Activated CD8-positive, alpha-beta T cell treated with anti-CD3 and anti-CD28 coated beads for 36 hours (primary cell): ENCODE results near the gene PARM1. TPM values are rescaled to one million over a fixed set of nuclear protein-coding genes. Genes with fewer than 3 reads are reported as not detected.

ENCODE experiments used
- ATAC-seq: fragments of 200-7000 bp; cut with Tn5 transposase; one replicate; pipeline ENCODE4 v1.10.0; 2021; ENCODE audit warnings: mild to moderate bottlenecking, moderate library complexity
- CTCF ChIA-PET: fragments of 350-600 bp; sonication (Branson Sonifier 250); formaldehyde crosslinking; loops from one replicate; lab custom pipeline; 2021; ENCODE audit warnings: antibody characterized with exemption; lab: Charles Lee
- POLR2A ChIA-PET: fragments of 350-600 bp; sonication (Branson Sonifier 250); formaldehyde crosslinking; loops from one replicate; lab custom pipeline; 2021; ENCODE audit warnings: antibody characterized with exemption; lab: Charles Lee
- DNase-seq: peaks from one replicate; pipeline ENCODE4 v3.0.0-alpha.2; 2020
- H3K27ac Mint-ChIP-seq: one replicate; pipeline ENCODE4 v1.8.0; 2021; ENCODE audit warnings: mild to moderate bottlenecking, mixed read lengths
- H3K27me3 Mint-ChIP-seq: one replicate; pipeline ENCODE4 v1.8.0; 2021; ENCODE audit warnings: mixed read lengths
- H3K36me3 Mint-ChIP-seq: one replicate; pipeline ENCODE4 v1.8.0; 2021; ENCODE audit warnings: low read depth, mixed read lengths
- H3K4me1 Mint-ChIP-seq: one replicate; pipeline ENCODE4 v1.8.0; 2021; ENCODE audit warnings: low read depth, mixed read lengths
- H3K4me3 Mint-ChIP-seq: one replicate; pipeline ENCODE4 v1.8.0; 2021; ENCODE audit warnings: mild to moderate bottlenecking, moderate library complexity, mixed read lengths
- H3K9me3 Mint-ChIP-seq: one replicate; pipeline ENCODE4 v1.8.0; 2021; ENCODE audit warnings: mixed read lengths
- intact Hi-C: fragments of 100-400 bp; cut with micrococcal nuclease; formaldehyde crosslinking; loops from one replicate; pipeline ENCODE4 v1.10.0; 2022
- total RNA-seq, 2 experiments: library from RNA; stranded (reverse); gene quantifications; one replicate each; pipeline ENCODE4 v1.2.3, GENCODE V29; 2021
- TF ChIP-seq, protein P1 (sequence below): fragments of 200-600 bp; IDR thresholded peaks from one replicate; pipeline ENCODE4 v1.8.0; 2022; ENCODE audit warnings: antibody characterized with exemption, mild to moderate bottlenecking

PARM1 gene
- total RNA-seq, 2 experiments from 2014 or later, result 0.07 TPM; not detected in 1

DNA sequence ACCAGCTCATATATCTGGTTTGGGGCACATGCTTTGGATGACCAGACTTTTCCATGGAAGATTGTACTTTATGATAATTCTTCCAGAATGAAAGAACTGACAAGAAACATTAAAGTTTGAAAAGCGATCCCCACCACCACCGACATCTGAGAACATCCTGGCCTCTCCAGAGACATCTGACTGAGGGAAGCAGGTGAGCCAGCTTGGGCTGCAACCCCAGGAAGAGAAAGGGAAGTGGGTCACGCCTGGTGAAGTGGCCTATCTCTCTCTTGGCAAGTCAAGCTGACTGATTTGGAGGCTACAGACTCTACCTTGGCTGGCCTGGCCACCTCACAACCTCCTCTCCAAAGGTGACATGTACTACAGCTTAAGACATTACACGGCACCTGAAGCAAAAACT, 20.7 kb downstream of the PARM1 start:
- CTCF ChIA-PET, result interaction anchor here (1.0 kb wide), 1 partner anchor 10 kb away, joined by 3 read pairs; no protein-coding TSS in a partner anchor
- H3K27me3 Mint-ChIP-seq, result no peaks in the 10 kb centered on the region

DNA sequence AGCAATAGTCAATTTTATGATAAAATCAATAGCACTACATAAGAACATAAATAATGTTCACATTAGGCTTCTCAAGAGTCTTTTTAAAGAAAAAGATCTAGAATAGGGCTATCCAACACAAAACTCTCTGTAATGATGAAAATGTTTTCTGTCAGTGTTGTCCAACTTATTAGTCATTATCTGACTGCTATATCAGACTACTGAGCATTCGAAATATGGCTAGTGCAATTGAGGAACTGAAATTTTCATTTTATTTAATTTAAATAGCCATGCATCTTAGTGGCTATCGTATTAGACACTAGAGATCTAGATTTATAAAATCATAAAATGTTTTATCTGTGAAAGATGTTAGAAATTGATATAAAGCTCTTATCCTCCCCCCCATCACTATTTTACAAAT, 26.0 kb downstream of the PARM1 start:
- intact Hi-C loops, result no loop called here
- ChIA-PET POLR2A (no interaction called here), CTCF (no interaction called here)
- DNase-seq, result no peak
- no peaks in the 10 kb centered on the region for H3K4me1 Mint-ChIP-seq
- H3K4me3 Mint-ChIP-seq, result no peak overlapping the region
- H3K9me3 Mint-ChIP-seq, result no peaks in the 10 kb centered on the region
- H3K27ac Mint-ChIP-seq, result no peak overlapping the region
- no peaks in the 10 kb centered on the region for H3K36me3 Mint-ChIP-seq
- TF ChIP-seq, protein P1, sequence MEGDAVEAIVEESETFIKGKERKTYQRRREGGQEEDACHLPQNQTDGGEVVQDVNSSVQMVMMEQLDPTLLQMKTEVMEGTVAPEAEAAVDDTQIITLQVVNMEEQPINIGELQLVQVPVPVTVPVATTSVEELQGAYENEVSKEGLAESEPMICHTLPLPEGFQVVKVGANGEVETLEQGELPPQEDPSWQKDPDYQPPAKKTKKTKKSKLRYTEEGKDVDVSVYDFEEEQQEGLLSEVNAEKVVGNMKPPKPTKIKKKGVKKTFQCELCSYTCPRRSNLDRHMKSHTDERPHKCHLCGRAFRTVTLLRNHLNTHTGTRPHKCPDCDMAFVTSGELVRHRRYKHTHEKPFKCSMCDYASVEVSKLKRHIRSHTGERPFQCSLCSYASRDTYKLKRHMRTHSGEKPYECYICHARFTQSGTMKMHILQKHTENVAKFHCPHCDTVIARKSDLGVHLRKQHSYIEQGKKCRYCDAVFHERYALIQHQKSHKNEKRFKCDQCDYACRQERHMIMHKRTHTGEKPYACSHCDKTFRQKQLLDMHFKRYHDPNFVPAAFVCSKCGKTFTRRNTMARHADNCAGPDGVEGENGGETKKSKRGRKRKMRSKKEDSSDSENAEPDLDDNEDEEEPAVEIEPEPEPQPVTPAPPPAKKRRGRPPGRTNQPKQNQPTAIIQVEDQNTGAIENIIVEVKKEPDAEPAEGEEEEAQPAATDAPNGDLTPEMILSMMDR, result no peak
- ATAC-seq, result no peak
- no peaks in the 10 kb centered on the region for H3K27me3 Mint-ChIP-seq

More for the DNA sequence above, 20.7 kb downstream of the PARM1 start:
- ATAC-seq (no peak), DNase-seq (no peak)
- TF ChIP-seq, protein P1, result no peak
- H3K4me3 Mint-ChIP-seq, result no peak overlapping the region
- no peaks in the 10 kb centered on the region for H3K36me3 Mint-ChIP-seq
- H3K9me3 Mint-ChIP-seq, result no peaks in the 10 kb centered on the region
- intact Hi-C loops, result no loop called here
- POLR2A ChIA-PET, result no interaction called here
- H3K27ac Mint-ChIP-seq, result no peak overlapping the region
- no peaks in the 10 kb centered on the region for H3K4me1 Mint-ChIP-seq

DNA sequence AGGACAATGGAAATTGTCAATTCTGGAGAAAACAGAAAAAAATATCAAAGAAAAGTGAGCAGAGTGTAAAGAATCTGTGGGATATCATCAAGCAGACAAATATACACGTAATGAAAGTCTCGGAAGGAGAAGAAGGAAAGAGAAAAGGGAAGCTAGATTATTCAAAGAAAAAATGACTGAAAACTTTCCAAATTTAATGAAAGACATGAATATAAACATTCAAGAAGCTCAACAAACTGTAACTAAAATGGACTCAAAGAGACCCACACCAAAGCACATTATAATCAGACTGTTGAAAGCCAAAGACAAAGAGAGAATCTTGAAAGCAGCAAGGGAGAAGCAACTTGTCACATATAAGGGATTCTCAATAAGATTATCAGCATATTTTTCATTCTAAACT, 28.3 kb downstream of the PARM1 start:
- Mint-ChIP-seq H3K27ac (no peak overlapping the region), H3K4me3 (no peak overlapping the region), H3K27me3 (no peaks in the 10 kb centered on the region), H3K9me3 (no peaks in the 10 kb centered on the region), H3K36me3 (no peaks in the 10 kb centered on the region), H3K4me1 (no peaks in the 10 kb centered on the region)
- CTCF ChIA-PET, result no interaction called here
- ATAC-seq (no peak), DNase-seq (no peak)
- intact Hi-C loops, result no loop called here
- POLR2A ChIA-PET, result no interaction called here
- TF ChIP-seq, protein P1, result no peak

DNA sequence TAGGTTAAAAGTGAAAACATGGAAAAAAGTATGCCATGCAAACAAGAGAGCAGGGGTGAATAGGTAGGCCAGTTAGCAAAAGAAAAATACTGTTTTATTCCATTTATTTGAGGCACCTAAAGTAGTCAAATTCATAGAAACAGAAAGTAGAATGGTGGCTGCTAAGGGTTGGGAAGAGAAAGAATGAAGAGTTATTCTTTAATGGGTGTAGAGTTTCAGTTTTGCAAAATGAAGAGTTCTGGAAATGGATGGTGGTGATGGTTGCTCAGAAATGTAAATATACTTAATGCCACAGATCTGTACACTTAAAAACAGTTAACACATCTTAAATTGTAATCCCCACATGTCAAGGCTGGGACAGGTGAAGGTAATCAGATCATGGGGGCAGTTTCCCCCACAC, 29.7 kb downstream of the PARM1 start:
- Mint-ChIP-seq H3K27me3 (no peaks in the 10 kb centered on the region), H3K4me1 (no peaks in the 10 kb centered on the region), H3K4me3 (no peak overlapping the region), H3K9me3 (no peaks in the 10 kb centered on the region), H3K36me3 (no peaks in the 10 kb centered on the region), H3K27ac (no peak overlapping the region)
- no peak for DNase-seq
- TF ChIP-seq, protein P1, result no peak
- intact Hi-C loops, result no loop called here
- POLR2A ChIA-PET, result no interaction called here
- no peak for ATAC-seq
- CTCF ChIA-PET, result no interaction called here

DNA sequence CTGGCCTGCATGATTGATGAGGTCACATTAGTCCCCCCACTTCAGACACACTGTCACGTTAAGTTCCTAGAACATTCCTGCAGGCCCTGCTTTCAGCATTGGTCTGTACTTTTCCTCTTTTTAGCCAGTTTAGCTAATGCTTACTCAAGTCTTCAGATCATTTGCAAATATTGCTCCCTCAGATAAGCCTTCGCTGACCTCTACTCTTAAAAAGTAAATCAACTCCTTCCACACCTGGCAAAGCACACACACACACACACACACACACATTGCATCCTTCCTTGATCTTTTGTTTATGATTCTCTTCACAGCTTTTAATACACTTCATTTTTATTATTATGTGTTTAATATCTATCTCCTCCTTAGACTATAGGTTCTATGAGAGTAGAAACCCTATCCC, 31.4 kb downstream of the PARM1 start:
- intact Hi-C loops, result no loop called here
- ChIA-PET CTCF (interaction anchor here (0.8 kb wide), 1 partner anchor 14 kb away, joined by 3 read pairs; no protein-coding TSS in a partner anchor), POLR2A (no interaction called here)
- TF ChIP-seq, protein P1, result no peak
- Mint-ChIP-seq H3K4me1 (no peaks in the 10 kb centered on the region), H3K9me3 (no peaks in the 10 kb centered on the region), H3K4me3 (no peak overlapping the region), H3K27ac (no peak overlapping the region), H3K36me3 (no peaks in the 10 kb centered on the region), H3K27me3 (peaks cover 1% of the 10 kb centered on the region)
- ATAC-seq (no peak), DNase-seq (no peak)
